Measurements from ENCODE around the gene UST.

The UST gene

DNA sequence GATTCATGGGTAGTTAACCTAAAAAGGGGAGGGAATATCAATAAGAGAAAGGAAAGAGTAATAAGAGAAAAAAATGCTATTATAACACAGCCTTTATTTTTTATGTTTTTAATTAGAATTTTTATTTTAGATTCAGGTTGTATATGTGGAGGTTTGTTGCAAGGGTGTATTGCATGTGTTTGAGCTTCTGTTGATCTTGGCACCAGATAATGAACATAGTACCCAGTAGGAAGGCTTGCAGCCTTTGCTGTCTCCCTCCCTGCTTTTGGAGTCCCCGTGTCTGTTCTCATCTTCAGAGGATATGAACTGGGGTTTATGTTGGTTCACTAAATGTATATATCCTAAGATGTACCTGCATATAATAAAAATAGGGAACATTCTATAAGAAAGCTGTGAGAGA, 250.0 kb downstream of the UST start:
- Histone ChIP-seq H3K36me3 (ENCODE audit: insufficient read depth, insufficient read length, low read length) (no peaks in the 10 kb centered on the region), H3K27me3 (ENCODE audit: insufficient read depth, insufficient read length) (no peaks in the 10 kb centered on the region), H3K4me3 (ENCODE audit: insufficient read length, low read depth) (no peak overlapping the region), H3K9me3 (ENCODE audit: insufficient read depth, low read length) (peaks cover 10% of the 10 kb centered on the region), H3K9ac (ENCODE audit: insufficient read length, low read depth) (no peak overlapping the region), H3K4me1 (ENCODE audit: insufficient read depth, insufficient read length) (no peaks in the 10 kb centered on the region)
- TF ChIP-seq ZNF274 (IDR thresholded peaks at IDR 0.05; ENCODE audit: low read depth, low read length) (no peak), SUZ12 (IDR thresholded peaks at IDR 0.05; ENCODE audit: extremely low read depth, insufficient read depth, insufficient read length) (no peak), YY1 (IDR thresholded peaks at IDR 0.05; ENCODE audit: insufficient read depth, insufficient read length) (no peak)
- DNase-seq (ENCODE audit: low read depth, low spot score), result no peak

GRCh38 chr6:148997865-148998264, 251.0 kb downstream of the UST start:
- Histone ChIP-seq H3K4me1 (ENCODE audit: insufficient read depth, insufficient read length) (no peaks in the 10 kb centered on the region), H3K27me3 (ENCODE audit: insufficient read depth, insufficient read length) (no peaks in the 10 kb centered on the region), H3K9ac (ENCODE audit: insufficient read length, low read depth) (no peak overlapping the region), H3K9me3 (ENCODE audit: insufficient read depth, low read length) (peaks cover 10% of the 10 kb centered on the region), H3K4me3 (ENCODE audit: insufficient read length, low read depth) (no peak overlapping the region), H3K36me3 (ENCODE audit: insufficient read depth, insufficient read length, low read length) (no peaks in the 10 kb centered on the region)
- TF ChIP-seq ZNF274 (IDR thresholded peaks at IDR 0.05; ENCODE audit: low read depth, low read length), result no peak
- no peak for TF ChIP-seq YY1 (IDR thresholded peaks at IDR 0.05; ENCODE audit: insufficient read depth, insufficient read length)
- no peak for TF ChIP-seq SUZ12 (IDR thresholded peaks at IDR 0.05; ENCODE audit: extremely low read depth, insufficient read depth, insufficient read length)
- DNase-seq (ENCODE audit: low read depth, low spot score), result no peak

DNA sequence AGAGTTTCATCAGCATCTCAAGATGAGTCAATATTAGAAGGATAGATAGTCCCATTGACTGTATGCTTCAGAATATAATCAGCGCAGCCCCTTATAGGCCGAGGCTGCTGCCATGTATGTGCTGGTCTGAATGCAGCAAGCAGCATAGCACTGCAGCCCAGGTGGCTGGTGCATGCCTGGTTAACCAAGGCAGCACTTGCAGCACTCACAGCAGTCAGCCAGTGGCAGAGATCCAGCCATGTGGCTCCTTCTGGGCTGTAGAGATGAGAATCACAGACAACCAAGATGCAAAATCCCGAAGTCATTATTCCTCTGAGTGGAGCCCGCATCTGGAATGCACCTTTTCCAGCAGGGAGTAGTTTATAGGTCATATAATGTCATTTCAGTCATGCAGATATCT, 251.9 kb downstream of the UST start:
- H3K9me3 ChIP-seq (ENCODE audit: insufficient read depth, low read length), result peaks cover 10% of the 10 kb centered on the region
- TF ChIP-seq SUZ12 (IDR thresholded peaks at IDR 0.05; ENCODE audit: extremely low read depth, insufficient read depth, insufficient read length) (no peak), YY1 (IDR thresholded peaks at IDR 0.05; ENCODE audit: insufficient read depth, insufficient read length) (no peak), ZNF274 (IDR thresholded peaks at IDR 0.05; ENCODE audit: low read depth, low read length) (no peak)
- H3K27me3 ChIP-seq (ENCODE audit: insufficient read depth, insufficient read length), result no peaks in the 10 kb centered on the region
- H3K4me1 ChIP-seq (ENCODE audit: insufficient read depth, insufficient read length), result no peaks in the 10 kb centered on the region
- no peak overlapping the region for H3K9ac ChIP-seq (ENCODE audit: insufficient read length, low read depth)
- H3K36me3 ChIP-seq (ENCODE audit: insufficient read depth, insufficient read length, low read length), result no peaks in the 10 kb centered on the region
- no peak for DNase-seq (ENCODE audit: low read depth, low spot score)
- H3K4me3 ChIP-seq (ENCODE audit: insufficient read length, low read depth), result no peak overlapping the region

DNA sequence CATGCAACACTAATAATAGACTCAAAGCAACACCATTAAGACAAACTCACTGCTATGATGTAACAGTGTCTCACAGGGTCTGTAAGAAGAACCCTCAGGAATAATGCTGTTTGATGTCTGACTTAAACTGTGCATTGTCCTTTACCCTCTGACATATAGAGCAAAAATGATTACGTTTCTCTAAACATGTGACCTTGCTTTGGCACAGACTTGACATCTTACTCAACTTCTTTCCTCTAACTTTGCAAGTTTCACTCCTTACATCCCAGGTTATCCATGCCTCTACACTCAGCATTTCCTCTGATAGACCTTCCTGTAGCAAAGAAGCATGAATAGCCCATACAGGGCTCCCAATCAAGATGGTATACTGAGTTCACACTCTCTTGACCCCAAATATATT, 252.7 kb downstream of the UST start:
- Histone ChIP-seq H3K4me3 (ENCODE audit: insufficient read length, low read depth) (no peak overlapping the region), H3K9ac (ENCODE audit: insufficient read length, low read depth) (no peak overlapping the region), H3K27me3 (ENCODE audit: insufficient read depth, insufficient read length) (no peaks in the 10 kb centered on the region), H3K4me1 (ENCODE audit: insufficient read depth, insufficient read length) (no peaks in the 10 kb centered on the region), H3K36me3 (ENCODE audit: insufficient read depth, insufficient read length, low read length) (no peaks in the 10 kb centered on the region), H3K9me3 (ENCODE audit: insufficient read depth, low read length) (peaks cover 10% of the 10 kb centered on the region)
- TF ChIP-seq YY1 (IDR thresholded peaks at IDR 0.05; ENCODE audit: insufficient read depth, insufficient read length), result no peak
- no peak for DNase-seq (ENCODE audit: low read depth, low spot score)

DNA sequence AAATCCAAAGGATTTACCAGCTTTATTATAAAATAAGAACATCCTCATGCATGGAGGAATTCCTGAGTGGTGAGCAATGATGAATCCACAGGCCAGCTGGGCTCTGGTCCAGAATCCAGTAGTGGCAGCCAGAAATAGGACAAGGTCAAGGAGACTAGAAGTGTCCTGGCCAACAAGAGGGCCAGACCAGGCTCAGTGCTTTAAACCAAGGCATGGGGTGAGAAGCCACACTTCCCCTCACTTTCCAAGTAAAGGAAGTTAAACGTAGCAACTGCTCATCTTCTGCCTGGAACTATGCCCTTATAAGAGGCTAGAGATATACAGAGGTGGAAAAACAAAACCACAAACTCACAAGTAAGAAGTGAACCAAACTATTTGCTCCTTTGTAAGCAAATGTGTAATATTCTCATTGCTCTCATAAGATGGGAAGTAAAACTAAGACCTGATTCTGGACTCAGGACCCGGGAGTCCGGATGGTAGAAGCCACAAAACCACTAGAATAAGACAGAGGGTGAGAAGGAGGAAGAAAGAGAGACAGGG, 253.2 kb downstream of the UST start:
- H3K27me3 ChIP-seq (ENCODE audit: insufficient read depth, insufficient read length), result no peaks in the 10 kb centered on the region
- TF ChIP-seq YY1 (IDR thresholded peaks at IDR 0.05; ENCODE audit: insufficient read depth, insufficient read length), result no peak
- TF ChIP-seq ZNF274 (IDR thresholded peaks at IDR 0.05; ENCODE audit: low read depth, low read length), result no peak
- no peak for TF ChIP-seq SUZ12 (IDR thresholded peaks at IDR 0.05; ENCODE audit: extremely low read depth, insufficient read depth, insufficient read length)
- no peaks in the 10 kb centered on the region for H3K36me3 ChIP-seq (ENCODE audit: insufficient read depth, insufficient read length, low read length)
- no peak for DNase-seq (ENCODE audit: low read depth, low spot score)
- H3K9me3 ChIP-seq (ENCODE audit: insufficient read depth, low read length), result peaks cover 10% of the 10 kb centered on the region
- no peak overlapping the region for H3K9ac ChIP-seq (ENCODE audit: insufficient read length, low read depth)
- H3K4me3 ChIP-seq (ENCODE audit: insufficient read length, low read depth), result no peak overlapping the region
- H3K4me1 ChIP-seq (ENCODE audit: insufficient read depth, insufficient read length), result no peaks in the 10 kb centered on the region

GRCh38 chr6:149001422-149001821, 254.6 kb downstream of the UST start:
- Histone ChIP-seq H3K4me3 (ENCODE audit: insufficient read length, low read depth) (no peak overlapping the region), H3K27me3 (ENCODE audit: insufficient read depth, insufficient read length) (no peaks in the 10 kb centered on the region), H3K36me3 (ENCODE audit: insufficient read depth, insufficient read length, low read length) (peaks cover 3% of the 10 kb centered on the region), H3K9ac (ENCODE audit: insufficient read length, low read depth) (no peak overlapping the region), H3K9me3 (ENCODE audit: insufficient read depth, low read length) (peaks cover 10% of the 10 kb centered on the region), H3K4me1 (ENCODE audit: insufficient read depth, insufficient read length) (no peaks in the 10 kb centered on the region)
- no peak for TF ChIP-seq SUZ12 (IDR thresholded peaks at IDR 0.05; ENCODE audit: extremely low read depth, insufficient read depth, insufficient read length)
- TF ChIP-seq YY1 (IDR thresholded peaks at IDR 0.05; ENCODE audit: insufficient read depth, insufficient read length), result no peak
- no peak for TF ChIP-seq ZNF274 (IDR thresholded peaks at IDR 0.05; ENCODE audit: low read depth, low read length)
- no peak for DNase-seq (ENCODE audit: low read depth, low spot score)

- no peak overlapping the region for H3K4me3 ChIP-seq (ENCODE audit: insufficient read length, low read depth)
- H3K4me1 ChIP-seq (ENCODE audit: insufficient read depth, insufficient read length), result no peaks in the 10 kb centered on the region
- H3K9ac ChIP-seq (ENCODE audit: insufficient read length, low read depth), result no peak overlapping the region
- H3K27me3 ChIP-seq (ENCODE audit: insufficient read depth, insufficient read length), result no peaks in the 10 kb centered on the region
- peaks cover 3% of the 10 kb centered on the region for H3K36me3 ChIP-seq (ENCODE audit: insufficient read depth, insufficient read length, low read length)
- peaks cover 10% of the 10 kb centered on the region for H3K9me3 ChIP-seq (ENCODE audit: insufficient read depth, low read length)
- TF ChIP-seq YY1 (IDR thresholded peaks at IDR 0.05; ENCODE audit: insufficient read depth, insufficient read length), result no peak
- TF ChIP-seq SUZ12 (IDR thresholded peaks at IDR 0.05; ENCODE audit: extremely low read depth, insufficient read depth, insufficient read length), result no peak
- TF ChIP-seq ZNF274 (IDR thresholded peaks at IDR 0.05; ENCODE audit: low read depth, low read length), result no peak
- no peak for DNase-seq (ENCODE audit: low read depth, low spot score)
These were observed 256.7 kb downstream of the UST start for GRCh38 chr6:149003560-149003959.

Data from NT2/D1 (cell line).